ENCODE data around the gene CORO1C.

Gene CORO1C

GRCh38 chr12:108696111-108696995 lies 35.0 kb downstream of the CORO1C start:
- DNase-seq (ENCODE audit: low read depth): no peak

GRCh38 chr12:108694812-108695278 lies 36.5 kb downstream of the CORO1C start:
- DNase-seq (ENCODE audit: low read depth): no peak

- DNase-seq (ENCODE audit: low read depth): no peak
Measured at GRCh38 chr12:108693751-108694150, 37.6 kb downstream of the CORO1C start.

DNA sequence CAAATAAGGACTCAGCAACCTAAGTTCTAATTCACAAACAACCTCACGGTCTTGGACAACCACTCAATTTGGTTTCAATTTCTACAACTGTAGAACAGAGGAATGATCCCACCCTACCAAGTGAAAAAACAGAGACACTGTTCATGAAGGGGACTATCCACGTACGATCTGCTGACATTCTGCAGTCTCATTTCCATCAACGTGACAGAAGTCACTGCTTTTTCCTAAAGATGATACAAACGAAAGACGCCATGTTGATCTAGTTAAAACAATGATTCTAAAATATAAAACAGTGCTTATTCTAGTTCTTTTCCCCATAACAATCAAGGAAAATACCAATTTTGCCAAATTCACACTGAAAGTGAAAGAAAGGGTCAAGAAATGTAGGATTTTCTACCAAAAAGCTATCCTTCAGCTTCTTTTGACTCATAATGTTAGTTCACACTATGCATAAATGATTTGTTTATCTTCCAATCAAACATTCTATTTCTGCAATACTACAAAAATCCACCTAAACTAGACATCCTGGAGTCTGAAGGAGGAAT lies 38.1 kb downstream of the CORO1C start:
- DNase-seq (ENCODE audit: low read depth): no peak

DNA sequence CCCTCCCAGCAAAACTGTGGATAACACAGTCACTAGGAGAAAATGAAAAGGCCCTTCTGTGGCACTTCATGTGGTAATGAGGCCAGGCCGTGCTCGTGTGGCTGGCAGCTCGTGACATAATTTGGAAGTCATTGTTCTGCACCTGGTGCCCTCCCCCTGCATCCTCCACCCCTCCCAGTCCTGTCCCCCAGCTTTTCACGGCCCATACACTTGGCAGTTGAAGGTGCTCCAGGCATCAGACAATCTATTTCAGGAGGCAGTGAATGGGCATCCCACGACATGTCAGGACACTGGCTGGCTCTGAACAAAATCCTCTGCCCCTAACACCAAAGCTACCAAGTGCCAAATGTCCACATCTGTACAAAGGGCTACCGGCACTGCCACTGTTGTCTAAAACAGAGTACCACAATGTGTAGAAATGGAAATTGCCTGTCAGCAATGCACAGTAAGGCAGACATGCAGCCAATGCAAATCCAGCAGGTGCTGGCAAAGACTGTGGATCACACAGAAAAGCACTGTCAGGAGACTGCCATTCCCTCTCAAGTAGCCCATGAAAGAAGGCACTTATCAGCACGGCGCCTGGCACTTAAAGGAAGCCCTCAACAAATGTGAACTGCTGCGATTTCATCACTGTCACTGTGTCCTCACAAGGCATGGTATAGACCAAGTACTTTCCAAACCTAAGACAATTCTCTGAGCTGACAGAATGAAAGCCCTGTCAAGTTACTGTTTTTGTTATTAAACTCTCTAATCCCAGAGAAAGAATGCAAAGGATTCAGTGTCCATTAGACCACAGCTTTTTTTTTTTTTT lies 39.1 kb downstream of the CORO1C start:
- DNase-seq (ENCODE audit: low read depth): no peak

DNA sequence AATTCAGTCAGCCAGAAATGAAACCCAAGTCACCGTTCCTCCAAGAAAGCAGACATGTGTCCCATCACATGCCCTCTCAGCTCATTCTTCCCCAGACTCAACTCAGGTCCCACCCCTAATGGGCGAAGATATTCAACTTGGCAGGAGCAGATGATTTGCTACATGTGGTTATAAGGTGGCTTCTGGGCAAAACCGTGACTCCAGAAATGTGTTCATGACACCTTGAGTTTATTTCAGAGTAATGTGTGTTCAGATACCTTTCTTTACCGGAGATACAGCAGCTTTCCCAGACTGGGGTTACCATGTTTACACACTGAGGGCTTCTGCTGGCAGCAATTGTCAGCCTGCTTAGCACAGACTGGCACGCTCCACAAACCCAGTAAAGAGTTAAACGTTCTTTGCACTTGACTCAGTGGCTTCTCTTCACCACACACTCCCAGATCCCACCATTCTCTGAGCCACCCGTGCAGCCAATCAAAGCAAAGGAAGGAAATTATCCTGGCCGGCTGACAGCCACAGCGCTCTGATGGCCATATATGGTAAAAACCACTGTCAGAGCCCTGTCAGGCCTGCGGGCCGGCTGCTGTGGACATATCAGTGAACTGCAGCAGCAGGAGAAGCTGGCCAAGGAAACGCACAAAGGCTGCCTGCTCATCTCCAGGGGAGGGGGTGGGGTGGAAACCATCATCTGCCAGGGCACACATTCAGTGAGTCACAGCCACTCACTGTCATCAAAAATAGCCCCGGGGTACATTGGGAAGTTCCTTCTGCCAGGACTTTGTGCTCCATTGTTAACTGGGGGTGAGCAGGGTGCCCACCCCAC lies 39.9 kb downstream of the CORO1C start:
- peak; percentile 46 for DNase-seq (ENCODE audit: low read depth)

DNA sequence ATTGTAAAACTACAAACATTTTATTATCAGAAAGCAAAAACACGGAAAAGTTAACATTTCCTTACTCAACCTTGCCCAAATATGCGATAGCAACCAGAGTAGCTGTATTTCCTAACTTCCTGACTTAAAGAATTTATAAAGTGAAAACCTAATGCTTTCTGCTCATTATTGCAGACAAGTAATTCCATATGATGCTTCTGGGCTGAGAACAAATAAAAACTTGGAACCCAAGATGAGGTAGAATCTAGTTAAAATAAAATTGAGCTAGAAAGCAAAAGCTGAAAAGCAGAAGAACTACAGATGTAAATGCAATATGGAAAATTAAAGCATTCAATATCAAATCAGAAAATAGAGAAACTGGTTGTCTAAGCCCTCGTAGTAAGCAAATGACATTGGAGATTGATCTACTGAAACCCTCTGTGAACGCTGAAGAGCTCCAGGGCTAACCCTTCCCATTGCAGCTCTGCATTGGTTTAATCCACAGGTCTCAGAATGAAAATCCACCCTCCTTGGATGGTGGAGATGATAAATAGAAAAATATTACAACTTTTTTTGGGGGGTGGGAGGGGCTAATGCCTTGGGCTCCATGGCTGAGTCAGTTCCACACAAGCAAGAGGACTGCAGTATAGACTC lies 40.7 kb downstream of the CORO1C start:
- DNase-seq (ENCODE audit: low read depth): no peak

- no peak for DNase-seq (ENCODE audit: low read depth)
Measured at GRCh38 chr12:108690191-108690518, 41.2 kb downstream of the CORO1C start.

- no peak for DNase-seq (ENCODE audit: low read depth)
Measured at GRCh38 chr12:108689314-108690190, 41.8 kb downstream of the CORO1C start.

DNA sequence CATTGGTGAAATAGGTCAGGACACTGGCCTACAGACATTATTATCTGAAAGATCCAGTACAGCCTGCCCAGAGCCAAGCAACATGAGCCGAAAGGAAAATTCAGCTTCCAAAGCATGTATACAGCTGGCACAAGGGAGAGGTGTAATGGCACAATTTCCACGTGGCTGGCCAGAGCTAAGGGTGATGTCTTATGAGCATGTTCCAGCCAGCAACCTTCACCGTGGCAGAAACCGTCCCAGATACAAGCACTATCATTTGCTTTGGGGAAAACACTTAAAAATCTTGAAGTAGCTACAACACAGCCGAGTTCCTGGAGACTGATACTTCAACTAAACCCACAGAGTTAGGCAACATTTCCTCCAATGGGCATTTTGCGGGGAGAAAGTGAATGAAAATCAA lies 44.5 kb downstream of the CORO1C start:
- DNase-seq (ENCODE audit: low read depth): no peak

DNA sequence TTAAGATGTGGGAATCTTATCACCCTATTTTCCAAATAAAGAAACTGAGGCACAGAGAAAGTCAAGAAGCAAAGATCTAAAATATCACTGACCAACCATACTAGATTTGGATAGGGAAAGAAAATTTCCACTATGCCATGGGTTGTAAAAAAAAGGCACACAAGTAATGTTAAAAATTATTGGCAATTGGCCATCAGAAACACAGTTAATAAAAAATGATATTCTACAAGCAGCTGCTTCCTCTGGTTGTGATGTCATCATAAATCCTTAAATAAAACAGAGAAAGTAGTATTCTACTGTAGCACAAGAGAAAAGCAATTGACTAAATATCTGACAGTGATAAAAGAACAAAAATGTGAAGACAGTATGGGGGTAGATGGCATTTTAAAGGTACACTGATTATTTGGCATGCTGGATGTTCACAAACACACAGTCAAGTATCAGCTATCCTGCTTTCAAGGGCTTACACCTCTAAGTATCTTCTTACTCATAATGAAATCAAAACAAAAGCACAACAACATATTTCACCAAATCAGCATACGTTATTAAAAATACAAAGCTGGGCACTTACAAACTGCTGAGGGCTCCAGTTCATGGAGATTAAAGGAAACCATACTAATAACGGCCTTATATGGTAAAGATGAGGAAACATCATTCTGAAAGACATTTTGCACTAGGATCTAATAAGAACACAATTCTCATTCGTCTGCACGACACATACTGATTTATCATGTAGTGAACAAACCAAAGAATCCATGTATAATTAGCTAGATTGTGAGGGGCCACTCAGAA lies 45.7 kb downstream of the CORO1C start:
- DNase-seq (ENCODE audit: low read depth): no peak

- no peak for DNase-seq (ENCODE audit: low read depth)
Measured at GRCh38 chr12:108683906-108684556, 47.3 kb downstream of the CORO1C start.

- no peak for DNase-seq (ENCODE audit: low read depth)
Measured at GRCh38 chr12:108681317-108681716, 50.0 kb downstream of the CORO1C start.

DNA sequence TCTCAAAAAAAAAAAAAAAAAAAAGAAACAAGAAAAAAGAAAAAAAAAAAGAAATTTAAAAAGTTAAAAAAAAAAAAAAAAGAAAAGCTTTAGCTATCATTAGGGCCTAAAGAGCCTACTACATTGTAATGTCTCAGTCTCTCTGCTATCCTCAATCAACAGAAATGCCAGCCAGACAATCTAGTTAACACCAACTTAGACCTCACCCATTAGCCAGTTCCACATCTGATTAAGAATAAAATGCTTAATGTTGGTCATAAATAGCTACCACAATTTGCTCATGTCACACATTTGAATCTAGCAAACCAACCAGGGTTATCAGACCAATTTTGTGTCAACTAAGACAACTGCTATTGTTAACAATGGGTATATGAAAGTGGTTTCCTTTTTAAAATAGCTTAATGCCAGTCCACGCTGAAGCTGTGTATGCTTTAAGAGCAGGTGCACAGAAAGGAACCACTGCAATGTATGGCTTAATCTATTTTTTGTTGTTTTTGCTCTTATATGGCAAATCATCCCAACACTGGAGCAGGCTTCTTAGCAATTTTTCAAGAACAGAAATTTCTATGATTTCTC lies 52.1 kb downstream of the CORO1C start:
- no peak for DNase-seq (ENCODE audit: low read depth)

GRCh38 chr12:108678104-108678730 lies 53.1 kb downstream of the CORO1C start:
- no peak for DNase-seq (ENCODE audit: low read depth)

GRCh38 chr12:108677381-108677780 lies 53.9 kb downstream of the CORO1C start:
- no peak for DNase-seq (ENCODE audit: low read depth)

DNA sequence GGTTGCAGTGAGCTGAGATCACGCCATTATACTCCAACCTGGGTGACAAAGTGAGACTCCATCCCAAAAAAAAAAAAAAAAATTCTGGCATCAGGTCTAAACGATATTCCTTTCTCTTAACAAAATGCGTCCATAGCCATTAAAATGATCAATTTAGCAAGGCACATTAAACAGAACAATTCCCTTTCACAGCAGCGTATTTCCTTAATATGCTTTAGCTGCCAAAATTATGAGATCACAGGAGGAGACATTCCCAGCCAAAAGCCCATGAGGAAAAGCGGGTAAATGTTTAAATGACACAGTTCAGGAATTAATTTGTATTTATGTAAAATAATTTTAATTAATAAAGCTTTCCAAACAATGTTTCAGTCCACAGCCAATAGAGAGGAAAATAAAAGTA lies 54.6 kb downstream of the CORO1C start:
- no peak for DNase-seq (ENCODE audit: low read depth)

DNA sequence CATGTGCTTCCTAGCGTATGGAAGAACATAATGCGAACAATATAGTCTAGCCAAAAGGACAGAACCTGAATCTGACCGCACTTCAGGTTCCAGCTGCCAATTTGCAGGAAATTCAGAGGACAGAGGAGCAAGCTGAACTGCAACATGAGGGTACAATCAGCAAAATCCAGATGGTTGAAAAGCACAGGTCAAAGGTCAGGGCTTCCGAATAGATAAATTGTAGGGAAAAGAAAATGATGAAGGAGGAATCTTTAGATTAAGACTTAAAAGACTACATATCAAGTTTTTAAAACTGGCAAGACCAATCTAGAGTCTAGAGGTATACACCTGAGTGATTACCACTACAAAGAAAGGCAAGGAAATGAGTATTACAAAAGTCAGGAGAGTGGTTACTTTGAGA lies 55.5 kb downstream of the CORO1C start:
- DNase-seq (ENCODE audit: low read depth): no peak
